ELF-1 (cell line): Measurements from ENCODE around the gene ADCY1.

ENCODE experiments used
- DNase-seq: peaks from one replicate; pipeline ENCODE4 v3.0.0-alpha.2; 2016; ENCODE audit warnings: low read depth, low spot score

The ADCY1 gene

DNA sequence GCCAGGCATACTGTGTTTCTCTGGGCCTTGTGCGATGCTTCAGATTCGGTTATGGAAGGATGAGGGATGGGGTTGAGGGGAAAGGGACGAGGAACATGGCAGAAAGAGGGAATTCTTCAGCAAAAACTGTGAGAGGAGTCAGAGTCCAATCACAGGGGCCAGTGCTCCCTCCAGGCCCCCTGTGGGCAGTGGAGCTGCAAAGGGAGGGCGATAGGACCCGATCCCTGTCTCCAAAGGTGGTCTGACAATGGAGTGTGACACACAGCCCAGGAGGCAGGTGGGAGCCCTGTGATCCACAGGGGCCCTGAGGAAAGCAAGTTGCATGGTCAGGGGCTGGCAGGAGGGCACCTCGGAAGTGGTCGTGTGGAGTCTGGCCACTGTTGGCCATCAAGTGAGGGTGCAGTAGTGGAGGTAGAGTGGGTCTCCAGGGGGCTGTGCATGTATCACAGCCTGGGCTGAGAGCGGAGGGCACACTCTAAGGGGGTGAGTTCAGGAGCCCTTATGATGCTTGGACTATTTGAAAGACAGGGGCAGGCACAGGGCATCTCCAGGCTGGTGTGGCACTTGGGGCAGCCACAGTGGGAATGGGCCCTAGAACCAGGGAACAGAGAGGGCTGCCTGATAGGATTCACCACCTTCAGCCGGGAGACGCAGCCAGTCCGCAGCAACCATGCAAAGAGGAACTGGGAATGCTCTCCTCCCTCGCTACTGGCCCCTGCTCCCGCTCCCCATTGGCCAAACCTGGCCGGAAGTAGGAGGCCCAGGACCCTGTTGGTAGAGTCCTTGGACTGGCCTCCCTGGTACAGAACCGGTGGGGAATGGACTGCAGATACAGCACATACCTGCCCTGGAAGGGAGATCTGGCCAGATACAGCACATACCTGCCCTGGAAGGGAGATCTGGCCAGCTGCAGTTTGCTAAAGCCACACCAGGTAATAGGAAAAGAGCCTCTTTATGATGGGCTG is 115.9 kb downstream of the ADCY1 start:
- no peak for DNase-seq

DNA sequence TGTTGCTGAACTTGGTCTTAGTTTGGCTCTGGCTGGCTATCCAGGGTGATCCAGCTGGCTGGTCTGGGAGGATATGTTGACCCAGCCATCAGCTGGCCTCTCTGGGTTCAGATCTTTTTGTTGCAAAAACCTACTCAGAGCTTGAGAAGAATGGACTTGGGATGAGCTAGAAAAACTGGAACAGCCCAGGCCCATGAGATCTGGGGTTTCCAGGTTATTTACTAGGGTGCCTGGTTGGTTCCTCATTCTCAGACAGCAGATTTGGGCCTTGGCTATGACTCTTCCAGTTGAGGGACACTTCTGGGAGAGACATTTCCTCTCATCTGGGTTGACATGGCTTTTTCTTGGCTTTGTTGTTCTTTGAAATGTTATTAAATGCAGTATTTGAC is 116.6 kb downstream of the ADCY1 start:
- DNase-seq, result no peak

DNA sequence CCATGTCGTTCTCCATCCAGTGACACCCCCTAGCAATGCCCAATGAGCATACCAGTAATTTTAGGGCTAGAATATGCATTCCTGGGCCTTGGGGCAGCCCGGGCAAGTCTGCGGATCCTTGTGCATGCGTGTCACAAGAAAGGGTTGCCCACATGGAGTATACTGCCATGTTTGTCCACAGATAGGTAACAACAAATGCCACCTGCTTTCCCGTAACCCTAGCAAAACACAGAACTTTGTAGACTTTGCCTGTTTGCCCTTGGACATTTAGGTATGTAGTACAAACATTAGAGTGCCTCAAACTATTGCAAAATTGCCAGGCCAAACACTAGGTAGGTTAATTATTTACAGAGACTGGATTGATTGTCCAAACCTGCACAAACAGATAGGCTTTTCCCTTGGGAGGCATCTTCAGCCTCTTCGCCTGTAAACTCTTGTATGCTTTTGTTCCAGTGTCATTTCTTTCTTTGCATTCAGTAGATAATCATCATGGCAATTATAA is 117.0 kb downstream of the ADCY1 start:
- no peak for DNase-seq

DNA sequence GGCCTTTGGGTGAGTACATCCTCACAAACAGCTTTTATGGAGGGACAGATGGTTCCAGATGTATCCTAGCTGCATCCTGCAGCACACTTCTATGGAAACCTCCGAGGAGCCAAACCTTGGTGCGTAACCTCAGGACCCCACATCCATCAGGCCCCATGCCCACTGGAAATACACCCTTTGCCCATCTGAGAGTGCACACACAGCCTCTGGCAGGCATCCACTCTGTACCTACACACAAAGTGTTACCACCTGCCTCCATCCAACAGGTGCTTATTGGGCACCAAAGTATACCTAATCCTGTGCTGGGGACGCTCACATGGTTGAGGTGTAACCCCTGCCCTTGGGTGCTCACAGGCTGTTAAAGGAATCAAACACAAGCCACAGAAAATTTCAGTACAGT is 117.9 kb downstream of the ADCY1 start:
- DNase-seq, result no peak

DNA sequence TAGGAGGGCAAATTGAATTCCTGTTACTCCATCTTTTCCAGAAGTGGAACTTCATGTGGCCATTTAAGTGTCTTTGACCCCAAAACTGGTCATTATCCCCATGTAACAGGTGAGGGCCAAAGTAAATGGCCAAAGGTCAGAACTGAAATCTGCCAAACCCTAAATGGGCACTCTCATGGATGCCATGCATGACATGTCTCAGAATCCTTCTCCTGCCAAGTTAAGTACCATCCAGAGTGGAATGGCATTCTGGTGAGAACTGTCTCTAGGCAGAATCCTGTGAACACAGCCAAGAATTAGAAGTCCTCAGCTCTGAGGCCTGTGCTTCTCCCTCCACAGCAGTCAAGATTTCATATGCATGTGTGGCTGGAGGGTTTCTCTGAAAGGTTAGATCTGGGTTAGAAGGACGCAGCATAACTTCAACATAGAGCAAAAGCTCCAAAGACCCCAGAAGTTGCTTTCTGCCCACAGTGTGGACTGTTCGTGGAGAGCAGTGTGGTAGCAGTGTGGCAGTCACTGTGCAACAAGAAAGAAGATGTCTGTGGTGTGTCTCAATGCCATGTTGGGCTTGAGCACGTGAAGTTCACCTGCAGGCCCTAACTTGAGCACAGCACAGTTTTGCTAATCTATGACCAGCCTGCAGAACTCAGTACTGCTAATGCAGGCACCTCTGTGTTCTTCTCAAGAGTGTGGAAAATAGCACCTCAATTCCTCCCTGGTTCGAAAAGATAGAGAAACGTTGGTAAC is 121.3 kb downstream of the ADCY1 start:
- DNase-seq, result no peak

DNA sequence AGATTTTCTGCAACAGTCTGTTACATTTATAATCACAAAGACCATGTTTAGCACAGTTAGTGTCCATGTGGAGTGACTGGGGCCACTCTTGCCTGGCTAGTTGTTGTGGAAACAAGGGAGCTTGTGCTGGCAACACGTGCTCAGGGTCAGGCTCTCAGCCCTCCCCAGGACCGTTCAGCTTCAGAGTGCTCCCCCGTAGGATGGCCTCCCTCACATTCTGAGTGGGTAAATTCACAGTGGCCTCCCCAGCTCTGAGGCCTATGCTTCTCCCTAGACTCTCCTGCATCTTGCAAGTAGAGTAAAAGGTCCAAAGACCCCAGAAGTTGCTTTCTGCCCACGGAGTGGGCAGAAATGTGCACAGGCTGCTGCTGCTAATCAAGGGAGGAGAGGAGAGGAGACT is 122.3 kb downstream of the ADCY1 start:
- DNase-seq, result no peak

DNA sequence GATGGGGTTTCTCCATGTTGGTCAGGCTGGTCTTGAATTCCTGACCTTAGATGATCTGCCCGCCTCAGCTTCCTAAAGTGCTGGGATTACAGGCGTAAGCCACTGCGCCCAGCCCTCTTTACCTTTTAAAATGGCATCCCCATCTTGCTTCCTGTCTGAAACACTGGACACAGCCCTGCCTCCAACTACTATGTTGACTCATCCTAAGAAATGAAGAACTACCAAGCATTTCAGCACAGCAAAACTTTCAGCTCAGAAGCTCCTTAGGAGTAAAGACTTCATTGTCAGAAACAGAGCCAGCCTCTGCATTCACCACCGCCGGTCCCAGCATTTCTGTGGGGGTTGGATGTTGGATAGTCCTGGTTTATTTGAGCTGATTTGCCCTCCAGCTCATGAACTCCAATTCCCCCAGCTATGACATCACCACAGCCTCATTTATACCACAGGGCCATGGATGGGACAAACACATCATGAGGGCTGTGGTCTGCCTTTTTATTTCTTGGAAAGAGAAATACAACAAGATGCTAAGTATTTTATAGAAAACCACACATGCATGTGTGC is 123.5 kb downstream of the ADCY1 start:
- no peak for DNase-seq

DNA sequence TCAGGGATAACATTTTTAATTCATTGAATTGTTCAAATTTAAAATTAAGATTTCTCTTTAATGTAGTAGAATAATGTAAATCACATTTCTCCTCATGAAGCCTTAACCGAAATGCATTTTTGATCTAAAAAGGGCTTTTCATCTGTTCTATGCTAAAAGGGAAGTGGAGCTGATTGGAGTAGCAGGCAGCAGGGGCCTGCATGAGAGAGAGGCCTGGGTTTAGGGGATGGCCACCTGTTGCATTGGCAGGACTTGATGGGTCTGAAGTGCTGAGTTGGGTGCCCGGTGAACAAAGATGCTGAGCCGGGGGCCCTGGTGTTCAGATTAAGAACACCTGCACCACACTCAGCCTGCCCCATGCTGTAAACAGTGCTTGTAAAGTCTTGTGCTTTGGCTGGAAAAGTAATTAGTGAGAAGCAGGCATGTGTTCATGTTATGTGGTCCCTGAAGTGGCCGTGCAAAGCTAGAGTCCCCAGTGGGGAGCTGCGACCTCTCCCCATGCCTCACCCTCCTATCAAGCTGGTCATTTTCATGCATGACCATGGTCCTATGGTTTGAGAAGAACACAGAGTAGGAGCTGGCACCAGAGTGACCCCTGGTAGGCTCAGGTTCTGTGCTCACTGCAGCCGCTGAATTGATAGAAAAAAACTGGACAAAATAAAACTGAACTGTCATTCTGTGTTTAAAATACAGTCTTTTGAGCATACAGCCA is 124.3 kb downstream of the ADCY1 start:
- no peak for DNase-seq

DNA sequence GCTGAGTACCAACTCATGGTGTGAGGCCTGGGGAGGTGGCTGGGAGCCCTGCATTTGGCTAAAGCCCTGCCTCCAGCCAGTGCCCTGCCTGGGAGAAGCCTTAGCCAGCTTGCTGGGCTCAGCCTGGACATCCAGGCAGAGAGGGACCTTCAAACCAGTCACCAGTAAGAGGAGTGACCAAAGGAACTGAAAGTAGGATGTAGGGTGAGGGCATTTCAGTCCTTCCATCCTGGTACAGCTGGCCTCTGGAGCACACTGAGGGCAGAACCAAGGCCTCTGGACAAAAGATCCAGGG is 124.8 kb downstream of the ADCY1 start:
- no peak for DNase-seq

DNA sequence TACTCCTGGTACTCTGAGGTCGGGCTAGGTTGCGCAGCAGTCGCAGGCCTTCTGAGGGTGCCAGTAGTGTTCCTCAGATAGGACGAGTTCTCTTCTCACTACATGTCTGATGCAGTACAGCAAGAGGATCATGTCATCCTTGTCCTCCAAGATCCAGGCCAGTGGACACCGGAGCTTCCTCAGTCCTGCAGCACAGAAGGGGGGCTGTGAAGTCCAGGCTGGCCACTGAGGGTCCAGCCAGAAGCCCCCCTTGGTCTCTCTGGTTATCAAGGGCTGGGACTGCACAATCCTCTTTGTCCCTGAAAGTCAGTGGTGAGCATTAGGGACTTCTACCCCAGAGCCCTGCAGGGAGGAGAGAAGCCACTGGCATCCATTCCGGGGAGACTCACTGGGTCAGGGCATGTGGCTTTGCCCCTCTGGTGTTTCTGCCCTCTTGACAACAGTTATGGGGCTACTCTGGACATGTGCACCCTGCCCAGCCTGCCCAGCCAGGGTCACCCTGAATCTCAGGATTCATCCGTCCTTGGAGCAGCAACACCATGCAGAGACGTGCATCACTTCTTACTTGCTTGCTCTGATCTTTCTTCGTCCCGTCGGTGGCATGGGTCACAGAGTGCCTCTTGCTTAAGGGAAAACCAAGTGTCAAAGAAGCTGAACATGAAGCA is 125.7 kb downstream of the ADCY1 start:
- no peak for DNase-seq

DNA sequence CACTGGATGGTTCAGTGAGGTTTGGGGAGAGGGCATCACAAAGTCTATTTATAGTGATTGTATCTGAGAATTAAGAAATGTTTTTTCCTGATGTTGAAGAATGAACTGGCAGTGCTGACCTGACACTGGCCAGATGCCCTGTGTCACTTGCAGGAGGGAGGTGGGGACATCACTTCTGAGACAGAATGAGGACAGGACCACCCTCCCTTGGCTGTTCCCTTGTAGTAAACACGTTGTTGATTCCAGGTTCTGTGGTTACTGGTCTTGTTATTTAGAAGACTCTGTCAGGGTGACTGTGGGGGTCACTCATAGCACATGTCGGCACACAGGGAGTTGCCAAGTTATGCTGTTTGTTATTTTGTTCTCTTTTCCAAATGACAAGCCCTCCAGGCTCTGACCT is 126.4 kb downstream of the ADCY1 start:
- DNase-seq, result no peak

DNA sequence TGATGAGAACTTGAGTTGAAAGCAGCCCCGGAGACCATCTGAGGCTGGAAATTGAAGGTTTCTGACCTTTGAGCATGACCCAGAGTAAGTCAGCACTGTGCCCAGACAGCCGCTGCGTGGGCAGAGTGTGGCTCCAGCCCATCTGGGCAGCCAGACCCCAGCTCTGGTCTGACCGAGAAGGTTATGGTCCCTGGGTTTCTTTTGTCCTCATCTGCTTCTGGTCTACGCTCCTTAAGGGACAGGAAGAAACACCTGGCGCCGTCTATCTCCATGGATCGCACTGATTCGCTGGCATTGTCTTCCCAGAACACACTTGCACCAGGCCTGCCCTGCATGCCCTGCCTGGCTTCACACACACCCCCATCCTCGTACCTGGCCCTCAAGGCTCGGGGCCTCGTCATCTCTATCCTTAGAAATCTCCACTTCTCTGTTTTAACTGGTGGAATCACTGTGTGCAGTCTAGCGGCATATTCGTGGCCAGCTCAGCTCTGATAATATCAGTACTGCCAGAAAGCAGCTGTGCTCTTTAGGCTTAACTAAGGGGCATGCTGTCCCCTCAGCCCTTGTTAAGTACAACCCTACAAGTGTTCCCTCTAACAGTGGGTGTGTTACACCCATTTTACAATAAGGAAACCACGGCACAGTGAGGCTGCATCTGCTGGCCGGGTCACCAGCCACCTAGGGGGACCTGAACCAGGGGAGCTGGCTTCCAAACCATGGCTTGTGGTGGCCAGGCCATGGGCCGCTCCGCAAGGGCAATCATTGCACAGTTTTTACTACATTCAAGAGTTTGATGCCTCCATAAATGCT is 127.7 kb downstream of the ADCY1 start:
- no peak for DNase-seq

DNA sequence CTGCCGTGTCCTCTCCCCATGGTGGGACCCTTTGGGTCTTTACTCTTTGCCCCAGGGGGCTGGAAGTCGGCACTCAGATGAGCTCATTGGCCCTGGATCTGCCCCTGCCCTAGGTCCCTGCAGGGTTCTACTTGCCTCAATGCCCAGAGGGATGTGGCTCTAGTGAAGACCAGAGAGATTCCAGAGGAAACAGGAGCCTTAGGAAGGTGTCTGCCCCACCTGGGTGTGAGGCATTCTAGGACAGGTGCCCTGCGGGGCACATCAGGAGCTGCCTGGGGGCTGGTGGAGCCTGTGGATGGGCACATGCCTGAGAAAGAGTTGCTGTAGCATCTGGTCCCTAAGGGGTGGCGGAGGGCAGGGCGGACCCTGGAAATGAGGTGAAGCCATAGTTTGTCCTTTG is 128.6 kb downstream of the ADCY1 start:
- DNase-seq, result no peak

DNA sequence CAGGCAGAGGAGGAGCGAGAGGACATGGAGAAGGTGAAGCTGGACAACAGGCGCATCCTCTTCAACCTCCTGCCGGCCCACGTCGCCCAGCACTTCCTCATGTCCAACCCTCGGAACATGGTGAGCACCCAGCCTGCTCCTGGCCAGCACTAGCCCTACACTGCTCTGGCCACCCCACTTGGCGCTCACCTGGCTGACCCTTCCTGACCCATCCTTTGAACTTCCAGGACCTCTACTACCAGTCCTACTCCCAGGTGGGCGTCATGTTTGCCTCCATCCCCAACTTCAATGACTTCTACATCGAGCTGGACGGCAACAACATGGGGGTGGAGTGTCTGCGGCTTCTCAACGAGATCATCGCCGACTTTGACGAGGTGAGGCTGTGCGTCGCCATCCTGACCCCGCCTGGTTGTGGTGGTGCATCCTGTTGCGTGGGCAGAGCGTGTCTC is 129.2 kb downstream of the ADCY1 start:
- no peak for DNase-seq

DNA sequence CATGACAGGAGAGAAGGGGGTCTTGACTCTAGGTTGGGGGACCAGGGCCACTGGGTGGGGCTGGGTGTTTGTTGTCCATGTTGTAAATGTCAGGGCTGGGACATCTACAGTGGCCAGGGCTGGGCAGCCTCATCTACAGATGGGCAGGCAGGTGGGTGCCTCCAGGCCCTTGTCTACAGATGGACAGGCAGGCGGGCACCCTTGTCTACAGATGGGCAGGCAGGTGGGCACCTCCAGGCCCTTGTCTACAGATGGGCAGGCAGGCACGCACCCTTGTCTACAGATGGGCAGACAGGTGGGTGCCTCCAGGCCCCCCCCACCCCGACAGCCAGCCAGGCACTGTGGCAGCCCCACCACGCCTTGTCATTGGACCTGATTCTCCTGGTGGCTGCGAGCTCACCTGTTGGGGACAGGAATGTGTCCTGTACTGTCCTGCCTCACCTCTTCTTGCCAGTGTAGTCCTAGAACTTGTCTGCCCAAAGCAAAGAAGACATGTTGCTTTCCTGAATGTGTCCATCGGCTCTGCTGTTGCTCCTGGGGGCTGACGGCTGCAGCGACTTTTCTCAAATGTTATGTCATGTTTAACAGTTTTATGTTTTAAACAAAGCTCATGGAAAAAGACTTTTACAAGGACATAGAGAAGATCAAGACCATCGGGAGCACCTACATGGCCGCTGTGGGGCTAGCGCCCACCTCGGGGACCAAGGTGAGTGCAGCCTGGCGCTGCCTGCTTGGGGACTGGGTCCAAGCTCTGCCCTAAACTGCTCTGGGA is 129.9 kb downstream of the ADCY1 start:
- DNase-seq, result no peak

DNA sequence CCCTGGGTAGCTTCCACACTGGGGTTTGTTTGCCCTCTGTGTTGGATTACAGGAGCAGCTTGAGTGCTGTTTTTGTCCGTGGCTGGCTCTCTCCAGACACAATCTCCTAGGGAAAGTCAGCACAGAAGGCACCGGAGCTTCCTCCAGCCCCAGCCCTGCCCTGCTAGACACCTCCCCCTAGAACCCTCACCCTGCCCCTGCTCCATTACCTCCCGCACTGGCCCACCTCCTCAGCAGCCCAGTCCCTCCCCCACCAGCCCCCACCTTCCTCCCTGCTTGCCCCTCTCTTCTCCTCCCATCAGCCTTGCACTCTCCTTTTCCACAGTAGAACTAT is 130.5 kb downstream of the ADCY1 start:
- no peak for DNase-seq

DNA sequence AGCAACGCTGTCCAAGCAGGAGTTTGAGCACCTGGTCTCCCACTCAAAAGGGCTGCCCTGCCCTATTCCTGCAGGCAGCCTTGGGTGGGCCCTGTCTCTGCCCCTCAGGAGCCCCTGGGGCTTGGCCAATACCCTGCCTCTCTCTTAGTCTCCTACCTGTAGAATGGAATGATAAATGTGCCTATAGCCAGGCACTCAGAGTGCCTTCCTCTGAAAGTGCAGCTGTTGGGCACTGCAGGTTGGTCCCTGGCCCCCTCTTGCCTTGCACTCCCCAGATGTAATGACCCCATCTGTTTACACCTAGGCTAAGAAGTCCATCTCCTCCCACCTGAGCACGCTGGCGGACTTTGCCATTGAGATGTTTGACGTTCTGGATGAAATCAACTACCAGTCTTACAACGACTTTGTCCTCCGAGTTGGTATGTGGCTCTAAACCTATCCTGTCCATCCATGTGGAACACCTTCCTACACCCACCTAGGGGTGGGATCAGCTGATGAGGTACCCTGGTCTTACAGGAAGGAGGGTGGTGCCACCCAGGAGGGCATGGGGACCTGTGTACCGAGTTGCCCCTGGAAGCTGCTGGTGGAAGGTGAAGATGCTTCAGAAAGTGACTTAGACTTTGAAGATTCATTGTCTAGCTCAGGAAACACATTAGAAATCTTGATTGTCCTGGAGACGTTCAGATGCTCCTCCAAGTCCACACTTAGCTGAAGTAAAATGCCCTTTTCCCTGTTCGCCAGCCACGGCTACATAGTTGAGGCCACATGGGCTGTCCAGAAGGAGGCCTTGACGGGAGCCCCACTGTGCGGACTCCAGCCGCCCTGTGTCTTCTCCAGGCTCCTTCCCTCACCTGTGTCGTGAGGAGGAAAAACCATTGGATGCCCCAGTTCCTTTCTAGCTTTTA is 134.1 kb downstream of the ADCY1 start:
- DNase-seq, result no peak

DNA sequence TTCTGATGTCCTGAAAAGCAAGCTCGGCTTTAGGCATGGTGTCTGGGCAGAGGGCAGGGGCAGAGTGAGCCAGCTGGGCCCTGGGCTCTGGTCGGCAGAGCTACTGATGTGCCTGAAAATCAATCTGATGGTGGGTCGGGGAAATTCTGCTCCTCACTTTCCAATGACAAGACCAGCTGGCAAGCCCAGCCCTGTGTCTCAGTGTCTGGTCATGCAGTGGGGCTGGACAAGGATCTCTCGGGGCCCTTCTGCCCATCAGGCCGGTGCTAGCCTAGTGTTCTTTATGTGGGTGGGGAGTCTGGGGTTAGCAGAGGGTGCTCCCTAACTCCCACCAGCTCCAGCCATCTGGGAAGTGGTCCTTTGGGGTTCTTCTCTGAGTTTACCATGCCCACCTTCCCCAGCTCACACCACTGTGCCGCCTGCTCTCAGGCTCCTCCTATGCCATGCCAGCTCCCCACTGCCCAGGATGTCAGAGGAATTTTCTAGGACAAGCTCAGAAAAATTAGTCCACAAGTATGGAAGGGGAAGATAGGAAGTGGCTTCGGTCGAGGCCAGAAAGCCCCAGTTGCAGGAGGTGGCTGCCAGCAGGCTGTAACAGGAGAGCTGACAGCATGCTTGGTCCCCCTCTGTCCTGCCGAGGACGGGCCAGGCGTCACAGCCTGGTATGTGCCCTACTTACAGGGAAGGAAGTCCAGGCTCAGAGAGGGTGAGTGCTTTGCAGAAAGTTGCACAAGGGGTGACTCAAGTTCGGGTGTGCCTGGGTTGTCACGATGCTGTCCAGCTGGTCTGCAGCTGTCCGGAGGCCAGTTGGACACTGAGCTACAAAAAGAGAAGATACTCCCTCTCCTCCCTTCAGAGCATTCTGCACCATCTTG is 135.2 kb downstream of the ADCY1 start:
- no peak for DNase-seq
